22Rv1 (cell line): Measurements from ENCODE around the gene AWAT2.

ENCODE experiments used
- CTCF ChIP-seq: fragments of 450-650 bp; IDR thresholded peaks from 2 replicates; pipeline ENCODE4 v1.5.1; 2017; ENCODE audit warnings: mild to moderate bottlenecking
- ZFX ChIP-seq: fragments of 450-650 bp; IDR thresholded peaks from 2 replicates; pipeline ENCODE4 v1.6.1; 2017; ENCODE audit warnings: antibody characterized with exemption, borderline replicate concordance

- TF ChIP-seq CTCF, result no peak
- no peak for TF ChIP-seq ZFX
Observed at GRCh38 chrX:70029863-70030262, 19.9 kb downstream of the AWAT2 start.
